GM12864 (cell line): Measurements from ENCODE around the gene CYP27A1.

ENCODE experiments used
- DNase-seq: peaks from one replicate; pipeline ENCODE4 v3.0.0-alpha.2; 2011; ENCODE audit warnings: low read depth
- H3K4me3 ChIP-seq: 2 replicates; pipeline ENCODE4 v1.5.1; 2011; ENCODE audit warnings: mild to moderate bottlenecking, low read depth, low read length, control low read depth
- TF ChIP-seq, protein P1 (sequence below): IDR thresholded peaks from 2 replicates; pipeline ENCODE4 v1.5.1; 2011; ENCODE audit warnings: low read depth, mild to moderate bottlenecking, moderate library complexity, low read length, control low read depth, inconsistent platforms; ENCODE audit errors: missing control alignments

CYP27A1 gene

GRCh38 chr2:218773881-218774280, 8.1 kb upstream of the CYP27A1 start:
- TF ChIP-seq, protein P1, sequence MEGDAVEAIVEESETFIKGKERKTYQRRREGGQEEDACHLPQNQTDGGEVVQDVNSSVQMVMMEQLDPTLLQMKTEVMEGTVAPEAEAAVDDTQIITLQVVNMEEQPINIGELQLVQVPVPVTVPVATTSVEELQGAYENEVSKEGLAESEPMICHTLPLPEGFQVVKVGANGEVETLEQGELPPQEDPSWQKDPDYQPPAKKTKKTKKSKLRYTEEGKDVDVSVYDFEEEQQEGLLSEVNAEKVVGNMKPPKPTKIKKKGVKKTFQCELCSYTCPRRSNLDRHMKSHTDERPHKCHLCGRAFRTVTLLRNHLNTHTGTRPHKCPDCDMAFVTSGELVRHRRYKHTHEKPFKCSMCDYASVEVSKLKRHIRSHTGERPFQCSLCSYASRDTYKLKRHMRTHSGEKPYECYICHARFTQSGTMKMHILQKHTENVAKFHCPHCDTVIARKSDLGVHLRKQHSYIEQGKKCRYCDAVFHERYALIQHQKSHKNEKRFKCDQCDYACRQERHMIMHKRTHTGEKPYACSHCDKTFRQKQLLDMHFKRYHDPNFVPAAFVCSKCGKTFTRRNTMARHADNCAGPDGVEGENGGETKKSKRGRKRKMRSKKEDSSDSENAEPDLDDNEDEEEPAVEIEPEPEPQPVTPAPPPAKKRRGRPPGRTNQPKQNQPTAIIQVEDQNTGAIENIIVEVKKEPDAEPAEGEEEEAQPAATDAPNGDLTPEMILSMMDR: no peak
- no peak for DNase-seq
- H3K4me3 ChIP-seq: no peak overlapping the region

DNA sequence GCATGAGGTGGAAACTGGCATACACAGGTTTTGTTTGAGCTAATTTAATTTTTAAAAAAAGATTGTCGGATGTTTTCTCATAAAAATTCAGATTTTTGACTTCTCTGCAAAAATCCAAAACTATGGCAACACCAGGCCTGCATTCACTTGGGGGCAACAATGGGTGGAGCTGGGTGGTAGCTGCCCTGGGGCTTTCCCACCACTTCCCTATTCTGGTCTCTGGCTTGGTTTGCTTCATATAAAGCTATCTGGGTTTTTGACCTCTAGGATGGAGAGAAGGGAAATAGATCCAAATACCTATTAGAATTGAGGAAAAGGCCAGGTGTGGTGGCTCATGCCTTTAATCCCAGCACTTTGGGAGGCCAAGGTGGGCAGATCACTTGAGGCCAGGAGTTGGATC, 5.5 kb upstream of the CYP27A1 start:
- DNase-seq: no peak
- TF ChIP-seq, protein P1: no peak
- H3K4me3 ChIP-seq: no peak overlapping the region

- DNase-seq: no peak
- TF ChIP-seq, protein P1: no peak
These were observed 4.5 kb upstream of the CYP27A1 start for GRCh38 chr2:218777276-218777990.

DNA sequence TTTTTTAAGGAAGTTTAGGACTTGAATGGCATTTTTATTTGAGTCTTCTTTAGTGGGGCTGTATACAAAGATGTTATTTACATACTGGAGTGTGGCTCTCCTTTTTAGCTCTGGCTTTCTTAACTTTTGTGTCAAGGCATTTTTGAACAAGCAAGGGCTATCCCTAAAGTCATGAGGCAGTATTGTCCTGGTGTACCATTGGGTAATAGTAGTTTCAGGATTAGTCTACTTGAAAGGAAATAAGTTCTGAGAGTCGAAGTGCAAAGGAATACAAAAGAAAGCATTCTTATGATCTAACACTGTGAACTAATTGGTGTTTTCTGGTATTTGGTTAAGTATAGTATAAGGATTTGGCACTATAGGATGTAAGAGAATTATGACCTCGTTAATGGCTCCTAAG, 1.9 kb upstream of the CYP27A1 start:
- H3K4me3 ChIP-seq: no peak overlapping the region
- TF ChIP-seq, protein P1: no peak
- DNase-seq: no peak

More at GRCh38 chr2:218777276-218777990, 4.5 kb upstream of the CYP27A1 start:
- H3K4me3 ChIP-seq: no peak overlapping the region

DNA sequence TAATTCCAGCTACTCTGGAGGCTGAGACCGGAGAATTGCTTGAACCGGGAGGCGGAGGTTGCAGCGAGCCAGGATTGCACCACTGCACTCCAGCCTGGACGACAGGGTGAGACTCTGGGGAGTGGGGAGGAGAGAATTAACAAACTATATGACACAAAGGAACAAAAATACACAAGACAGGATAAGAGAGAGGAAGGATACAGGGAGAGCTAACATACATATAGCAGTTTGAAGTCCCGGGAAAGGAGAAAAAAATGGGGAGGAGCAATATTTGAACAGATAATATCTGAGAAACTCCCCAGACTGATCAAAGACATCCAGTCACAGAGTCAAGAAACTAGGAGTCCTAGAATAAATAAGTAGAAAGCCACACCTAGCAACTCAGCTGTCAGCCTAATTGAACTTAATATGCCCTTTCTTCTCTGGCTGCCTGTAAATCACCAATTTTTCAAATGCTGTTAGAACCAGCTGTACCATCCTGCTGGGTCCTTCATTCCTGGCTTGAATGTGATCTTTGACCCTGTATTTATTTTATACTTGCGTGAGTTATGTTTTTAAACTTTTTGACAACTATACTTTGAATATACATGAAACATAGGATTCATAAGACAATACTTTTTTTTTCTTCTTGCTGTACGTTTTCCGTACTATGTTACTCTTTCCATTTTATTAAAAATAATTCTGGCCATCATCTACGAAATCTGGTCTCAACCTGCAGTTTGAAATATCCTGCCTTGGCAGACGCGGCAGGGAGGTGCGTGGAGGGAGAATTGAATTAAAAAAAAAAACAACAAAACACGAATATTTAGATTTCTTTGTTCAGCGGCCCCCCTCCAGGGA, 876 bp upstream of the CYP27A1 start:
- DNase-seq: no peak
- TF ChIP-seq, protein P1: no peak
- H3K4me3 ChIP-seq: no peak overlapping the region

- TF ChIP-seq, protein P1: no peak
- no peak overlapping the region for H3K4me3 ChIP-seq
- DNase-seq: no peak
These were observed 539 bp downstream of the CYP27A1 start for GRCh38 chr2:218782528-218782844.
